Naive thymus-derived CD8-positive, alpha-beta T cell (primary cell): ENCODE results near the gene EVPL. TPM values are rescaled to one million over a fixed set of nuclear protein-coding genes. Genes with fewer than 3 reads are reported as not detected.

Experiments used
- ATAC-seq, 2 donors: fragments of 150-1000 bp; cut with Tn5 transposase in 1 of 2; sonication (Bioruptor Pico), chemical (Tn5 transposase) in 1 of 2; 1 replicate in 1 of 2; 2 replicates in 1 of 2; pipeline ENCODE4 v1.10.0; 2021; ENCODE audit warnings: mild to moderate bottlenecking in 2 of 2, moderate library complexity in 2 of 2
- POLR2A ChIA-PET: fragments of 350-600 bp; sonication (Branson Sonifier 250); formaldehyde crosslinking; loops from one replicate; lab custom pipeline; 2021; ENCODE audit warnings: antibody characterized with exemption; lab: Charles Lee
- DNase-seq, 10 donors: peaks; one replicate each; pipeline versions ENCODE4 v3.0.0 to v3.0.0-alpha.2; 2020 to 2022
- H3K27ac Mint-ChIP-seq, 10 donors: one replicate each; pipeline ENCODE4 v1.8.0; 2020 to 2022; ENCODE audit warnings: mild to moderate bottlenecking in 10 of 10, mixed read lengths in 10 of 10, moderate library complexity in 4 of 10, inconsistent platforms in 1 of 10
- H3K27me3 Mint-ChIP-seq, 5 donors: one replicate each; pipeline ENCODE4 v1.8.0; 2021 to 2022; ENCODE audit warnings: mixed read lengths in 5 of 5
- H3K36me3 Mint-ChIP-seq, 3 donors: one replicate each; pipeline ENCODE4 v1.8.0; 2020 to 2022; ENCODE audit warnings: mixed read lengths in 3 of 3, mild to moderate bottlenecking in 2 of 3, inconsistent platforms in 1 of 3
- H3K4me1 Mint-ChIP-seq, 4 donors: one replicate each; pipeline ENCODE4 v1.8.0; 2021 to 2022; ENCODE audit warnings: mixed read lengths in 4 of 4
- H3K4me3 Mint-ChIP-seq, 10 donors: one replicate each; pipeline ENCODE4 v1.8.0; 2020 to 2022; ENCODE audit warnings: mild to moderate bottlenecking in 10 of 10, mixed read lengths in 10 of 10, moderate library complexity in 6 of 10, inconsistent platforms in 1 of 10
- H3K9me3 Mint-ChIP-seq, 9 donors: one replicate each; pipeline ENCODE4 v1.8.0; 2020 to 2022; ENCODE audit warnings: mixed read lengths in 9 of 9, mild to moderate bottlenecking in 3 of 9, inconsistent platforms in 1 of 9, moderate library complexity in 1 of 9
- polyA plus RNA-seq, 3 donors: library from polyadenylated mRNA; unstranded; fragments of 300-500 nt; fragmentation: Illumina TruSeq; gene quantifications; one replicate each; pipeline ENCODE4 v1.2.3, GENCODE V29; 2021
- total RNA-seq, 8 experiments: library from RNA in 2 of 8; stranded (reverse) in 2 of 8; gene quantifications; one replicate each; pipeline ENCODE4 v1.2.3 and lab custom pipeline; 2021 to 2026

Gene EVPL
- total and polyA plus RNA-seq, 5 experiments from 2014 or later = 0.74 to 8.2 (median 4.3) TPM; not detected in 1

DNA sequence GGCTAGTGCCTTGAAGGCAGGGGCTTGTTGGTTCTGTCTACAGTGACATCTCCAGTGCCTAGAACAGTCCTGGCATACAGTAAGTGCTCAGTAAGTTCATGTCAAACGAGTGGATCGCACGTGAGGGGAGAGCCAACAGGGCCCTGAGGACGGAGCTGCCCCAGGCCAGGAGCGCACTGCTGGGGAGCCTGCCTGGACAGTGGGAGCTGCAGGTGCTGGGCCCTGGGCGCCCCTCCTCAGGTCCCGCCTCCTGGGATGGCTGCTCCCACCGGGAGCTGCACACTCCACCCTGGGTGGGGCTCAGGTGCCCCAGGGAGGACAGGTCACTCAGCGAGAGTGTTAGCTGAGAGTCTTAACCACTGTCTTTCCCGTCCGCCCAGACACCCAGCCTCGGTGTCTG is 1.8 kb downstream of the EVPL start:
- POLR2A ChIA-PET = no interaction called here
- DNase-seq (no peak), ATAC-seq (no peak)
- Mint-ChIP-seq H3K27ac (peak overlapping the region in 6 of 10 donors; percentile 67 to 86 (median 82)), H3K27me3 (no peaks in the 10 kb centered on the region), H3K9me3 (no peaks in the 10 kb centered on the region), H3K4me1 (peaks cover 20 to 57% (median 43%) of the 10 kb centered on the region in 4 donors), H3K4me3 (no peak overlapping the region), H3K36me3 (no peaks in the 10 kb centered on the region)

DNA sequence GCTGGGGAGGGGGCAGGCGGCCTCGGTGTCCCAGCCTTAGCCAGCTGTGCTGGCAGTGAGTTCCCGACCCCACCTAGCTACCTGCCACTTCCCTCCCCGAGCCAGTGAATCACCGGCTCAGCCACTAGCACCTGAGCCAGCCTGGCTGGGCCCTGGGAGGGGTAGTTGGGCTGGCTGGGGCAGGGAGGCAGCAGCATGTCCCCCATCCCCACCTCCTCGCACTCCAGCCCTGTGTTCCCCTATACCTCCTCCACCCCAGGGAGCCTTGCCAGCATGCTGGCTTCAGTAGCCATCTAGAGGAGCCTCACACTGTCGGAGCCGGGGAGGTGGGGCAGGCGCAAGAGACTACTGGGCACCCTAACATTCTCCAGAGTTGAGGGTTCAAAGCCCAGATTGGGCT is 2.8 kb downstream of the EVPL start:
- peak overlapping the region in 8 of 10 donors; percentile 11 to 86 (median 82) for H3K27ac Mint-ChIP-seq
- no peaks in the 10 kb centered on the region for H3K9me3 Mint-ChIP-seq
- H3K27me3 Mint-ChIP-seq = no peaks in the 10 kb centered on the region
- H3K4me3 Mint-ChIP-seq = no peak overlapping the region
- no peak for DNase-seq
- no peaks in the 10 kb centered on the region for H3K36me3 Mint-ChIP-seq
- peaks cover 15 to 55% (median 41%) of the 10 kb centered on the region in 4 donors for H3K4me1 Mint-ChIP-seq
- POLR2A ChIA-PET = interaction anchor here (1.0 kb wide), 2 partner anchors 8 to 10 kb away, joined by 3 read pairs; no protein-coding TSS in a partner anchor
- no peak for ATAC-seq

GRCh38 chr17:76023900-76024237 is 3.2 kb downstream of the EVPL start:
- Mint-ChIP-seq H3K36me3 (no peaks in the 10 kb centered on the region), H3K27ac (peak overlapping the region in 1 of 10 donors; percentile 82), H3K9me3 (no peaks in the 10 kb centered on the region), H3K27me3 (no peaks in the 10 kb centered on the region), H3K4me3 (no peak overlapping the region), H3K4me1 (peaks cover 12 to 50% (median 36%) of the 10 kb centered on the region in 4 donors)
- DNase-seq = no peak
- POLR2A ChIA-PET = interaction anchor here (1.0 kb wide), 2 partner anchors 9 kb away, joined by 3 read pairs; no protein-coding TSS in a partner anchor
- ATAC-seq = no peak

- DNase-seq (no peak), ATAC-seq (no peak)
- H3K27me3 Mint-ChIP-seq = no peaks in the 10 kb centered on the region
- POLR2A ChIA-PET = interaction anchor here (0.7 to 1.0 kb wide), 3 partner anchors 9 to 98 kb away, joined by 3 to 4 read pairs (median 3); no protein-coding TSS in a partner anchor
- H3K4me1 Mint-ChIP-seq = peaks cover 12 to 44% (median 29%) of the 10 kb centered on the region in 4 donors
- no peaks in the 10 kb centered on the region for H3K9me3 Mint-ChIP-seq
- peak overlapping the region in 1 of 10 donors; percentile 65 for H3K4me3 Mint-ChIP-seq
- no peaks in the 10 kb centered on the region for H3K36me3 Mint-ChIP-seq
- peak overlapping the region; percentile 39 to 91 (median 72) for H3K27ac Mint-ChIP-seq
These were observed 3.9 kb downstream of the EVPL start for GRCh38 chr17:76022973-76023899.

- DNase-seq (no peak), ATAC-seq (no peak)
- POLR2A ChIA-PET = interaction anchor here (5.1 kb wide), 1 partner anchor 7 kb away, joined by 40 read pairs; no protein-coding TSS in a partner anchor
- no peaks in the 10 kb centered on the region for H3K9me3 Mint-ChIP-seq
- H3K27ac Mint-ChIP-seq = peak overlapping the region in 2 of 10 donors; percentile 69 to 76
- peaks cover 10 to 37% (median 23%) of the 10 kb centered on the region in 4 donors for H3K4me1 Mint-ChIP-seq
- H3K27me3 Mint-ChIP-seq = no peaks in the 10 kb centered on the region
- no peaks in the 10 kb centered on the region for H3K36me3 Mint-ChIP-seq
- H3K4me3 Mint-ChIP-seq = peak overlapping the region in 1 of 10 donors; percentile 27
These were observed 4.8 kb downstream of the EVPL start for GRCh38 chr17:76022285-76022684.

- Mint-ChIP-seq H3K9me3 (no peaks in the 10 kb centered on the region), H3K27me3 (no peaks in the 10 kb centered on the region), H3K4me3 (peak overlapping the region in 2 of 10 donors; percentile 6 to 54), H3K27ac (peak overlapping the region in 9 of 10 donors; percentile 6 to 86 (median 44)), H3K4me1 (peaks cover 7 to 34% (median 21%) of the 10 kb centered on the region in 4 donors), H3K36me3 (no peaks in the 10 kb centered on the region)
- DNase-seq (no peak), ATAC-seq (no peak)
- POLR2A ChIA-PET = interaction anchor here (0.7 to 5.1 kb wide), 5 partner anchors 10 to 84 kb away, joined by 3 to 40 read pairs (median 6); partner anchors contain the start of gene EXOC7
These were observed 7.2 kb downstream of the EVPL start for GRCh38 chr17:76019833-76020467.

- no peaks in the 10 kb centered on the region for H3K27me3 Mint-ChIP-seq
- POLR2A ChIA-PET = interaction anchor here (1.8 to 5.1 kb wide), 2 partner anchors 11 to 85 kb away, joined by 6 to 40 read pairs; partner anchors contain the start of gene EXOC7
- H3K9me3 Mint-ChIP-seq = no peaks in the 10 kb centered on the region
- ATAC-seq (no peak), DNase-seq (no peak)
- H3K36me3 Mint-ChIP-seq = no peaks in the 10 kb centered on the region
- H3K4me3 Mint-ChIP-seq = no peak overlapping the region
- peak overlapping the region in 5 of 10 donors; percentile 6 to 76 (median 59) for H3K27ac Mint-ChIP-seq
- peaks cover 11 to 35% (median 23%) of the 10 kb centered on the region in 4 donors for H3K4me1 Mint-ChIP-seq
These were observed 8.3 kb downstream of the EVPL start for GRCh38 chr17:76018801-76019200.

- POLR2A ChIA-PET = interaction anchor here (1.8 to 5.1 kb wide), 2 partner anchors 11 to 86 kb away, joined by 6 to 40 read pairs; partner anchors contain the start of gene EXOC7
- DNase-seq = no peak
- H3K27ac Mint-ChIP-seq = peak overlapping the region in 5 of 10 donors; percentile 18 to 76 (median 52)
- H3K9me3 Mint-ChIP-seq = no peaks in the 10 kb centered on the region
- no peaks in the 10 kb centered on the region for H3K27me3 Mint-ChIP-seq
- ATAC-seq = no peak
- H3K4me3 Mint-ChIP-seq = no peak overlapping the region
- H3K4me1 Mint-ChIP-seq = peaks cover 11 to 38% (median 26%) of the 10 kb centered on the region in 4 donors
- H3K36me3 Mint-ChIP-seq = no peaks in the 10 kb centered on the region
These were observed 8.8 kb downstream of the EVPL start for GRCh38 chr17:76018340-76018680.

GRCh38 chr17:76017481-76018339 is 9.4 kb downstream of the EVPL start:
- H3K9me3 Mint-ChIP-seq = no peaks in the 10 kb centered on the region
- POLR2A ChIA-PET = interaction anchor here (0.7 to 5.1 kb wide), 4 partner anchors 12 to 539 kb away, joined by 3 to 40 read pairs (median 4); no protein-coding TSS in a partner anchor
- H3K27me3 Mint-ChIP-seq = no peaks in the 10 kb centered on the region
- DNase-seq (no peak), ATAC-seq (no peak)
- no peaks in the 10 kb centered on the region for H3K36me3 Mint-ChIP-seq
- peak overlapping the region in 6 of 10 donors; percentile 18 to 77 (median 50) for H3K27ac Mint-ChIP-seq
- H3K4me3 Mint-ChIP-seq = no peak overlapping the region
- H3K4me1 Mint-ChIP-seq = peaks cover 9 to 33% (median 21%) of the 10 kb centered on the region in 4 donors

GRCh38 chr17:76014925-76015261 is 12.2 kb downstream of the EVPL start:
- no peak for ATAC-seq
- H3K9me3 Mint-ChIP-seq = no peaks in the 10 kb centered on the region
- POLR2A ChIA-PET = interaction anchor here (1.0 to 4.9 kb wide), 11 partner anchors 9 to 265 kb away, joined by 3 to 61 read pairs (median 6); partner anchors contain the start of genes EXOC7 and GALR2
- DNase-seq = no peak
- H3K4me1 Mint-ChIP-seq = peaks cover 5 to 25% (median 20%) of the 10 kb centered on the region in 4 donors
- no peaks in the 10 kb centered on the region for H3K27me3 Mint-ChIP-seq
- no peaks in the 10 kb centered on the region for H3K36me3 Mint-ChIP-seq
- H3K4me3 Mint-ChIP-seq = peak overlapping the region in 2 of 10 donors; percentile 54 to 80
- H3K27ac Mint-ChIP-seq = no peak overlapping the region

DNA sequence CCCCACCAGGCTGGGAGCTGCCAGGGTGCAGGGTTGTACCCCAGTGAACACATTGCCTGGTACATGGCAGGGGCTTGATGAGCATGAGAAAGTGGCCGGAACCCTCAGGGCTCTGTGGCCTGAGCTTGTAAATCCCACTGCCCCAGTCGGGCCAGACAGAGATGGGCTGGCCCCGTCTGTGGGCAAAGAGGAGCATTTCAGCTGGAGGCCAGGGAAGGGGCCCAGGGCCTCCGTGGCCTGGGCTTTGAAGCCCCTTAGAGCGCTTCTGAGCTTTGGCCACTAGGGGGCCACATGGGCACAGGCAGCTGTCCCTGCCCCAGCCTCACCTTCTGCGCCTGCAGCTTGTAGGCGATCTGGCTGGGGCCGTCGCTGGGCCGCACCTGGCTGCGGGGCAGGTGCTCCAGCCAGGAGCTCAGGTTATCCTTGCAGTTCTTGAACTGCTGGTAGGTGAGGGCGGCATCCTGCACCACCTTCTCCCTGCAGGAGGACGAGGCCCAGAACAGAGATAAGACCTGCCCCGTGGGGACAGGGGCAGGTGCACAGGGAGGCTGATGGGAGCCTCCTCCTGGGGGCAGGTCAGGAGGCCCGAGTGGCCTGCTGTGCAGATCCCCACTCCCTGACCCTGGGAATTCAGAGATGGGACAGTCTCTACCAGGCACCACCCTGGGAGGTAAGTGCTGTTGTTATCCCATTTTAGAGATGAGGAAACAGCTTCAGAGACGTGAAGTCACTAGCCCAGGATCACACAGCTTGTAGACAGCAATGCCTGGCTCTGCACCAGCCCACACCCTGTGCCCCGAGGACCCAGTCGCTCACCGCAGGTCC is 12.8 kb downstream of the EVPL start:
- Mint-ChIP-seq H3K27me3 (no peaks in the 10 kb centered on the region), H3K27ac (peak overlapping the region; percentile 48 to 94 (median 76)), H3K4me1 (peaks cover 5 to 22% (median 18%) of the 10 kb centered on the region in 4 donors), H3K36me3 (no peaks in the 10 kb centered on the region), H3K9me3 (no peaks in the 10 kb centered on the region), H3K4me3 (peak overlapping the region in 9 of 10 donors; percentile 33 to 80 (median 57))
- POLR2A ChIA-PET = interaction anchor here (0.5 to 4.9 kb wide), 21 partner anchors 8 to 266 kb away, joined by 3 to 61 read pairs (median 5); partner anchors contain the start of genes EXOC7, GALR2 and SRP68
- peak; percentile 99 to 100 for ATAC-seq
- DNase-seq = peak; percentile 67 to 88 (median 79)
